Uterus (tissue), 4 donors: ENCODE measurements around the gene LRP8. TPM values are rescaled to one million over a fixed set of nuclear protein-coding genes. Genes with fewer than 3 reads are reported as not detected.

Experiments
- DNase-seq, 2 donors: peaks; one replicate each; pipeline ENCODE4 v3.0.0-alpha.2; 2019 to 2020
- H3K27ac ChIP-seq, 2 donors: fragments of 200-600 bp; sonication (generic); 1 replicate in 1 of 2; 2 replicates in 1 of 2; pipeline ENCODE4 v1.5.1; 2016 to 2018
- H3K27me3 ChIP-seq, 2 donors: fragments of 200-600 bp; sonication (generic); one replicate each; pipeline ENCODE4 v1.5.1; 2018 to 2019; ENCODE audit warnings: control low read depth in 1 of 2
- H3K36me3 ChIP-seq, 2 donors: fragments of 200-600 bp; sonication (generic); one replicate each; pipeline ENCODE4 v1.5.1; 2019; ENCODE audit warnings: control low read depth in 1 of 2
- H3K4me1 ChIP-seq, 2 donors: fragments of 200-600 bp; sonication (generic); one replicate each; pipeline ENCODE4 v1.5.1; 2018 to 2019; ENCODE audit warnings: control low read depth in 1 of 2
- H3K4me3 ChIP-seq, 2 donors: fragments of 200-600 bp; sonication (generic); 1 replicate in 1 of 2; 2 replicates in 1 of 2; pipeline ENCODE4 v1.5.1; 2018 to 2019; ENCODE audit warnings: mild to moderate bottlenecking in 1 of 2
- H3K9me3 ChIP-seq, 2 donors: fragments of 200-600 bp; sonication (generic); one replicate each; pipeline ENCODE4 v1.5.1; 2019; ENCODE audit warnings: control low read depth in 1 of 2
- POLR2A ChIP-seq, 2 donors: fragments of 450-650 bp; IDR thresholded peaks; one replicate each; pipeline ENCODE4 v1.6.1; 2016; ENCODE audit warnings: antibody characterized with exemption in 2 of 2, mild to moderate bottlenecking in 1 of 2, moderate library complexity in 1 of 2
- intact Hi-C: fragments of 100-400 bp; cut with DNase I; formaldehyde crosslinking; loops from one replicate; pipeline ENCODE4 v1.15.1; 2023; ENCODE audit warnings: low total_unique reads
- total RNA-seq, 4 donors: library from RNA; depleted of rRNA in 3 of 4; stranded (reverse); fragments of >200 nt in 3 of 4; gene quantifications; one replicate each; pipeline versions ENCODE4 v1.1.0 to v1.2.4, GENCODE V29; 2014 to 2023
- TF ChIP-seq, protein P1 (sequence below), 4 experiments: fragments of 200-600 bp in 2 of 4; fragments of 450-650 bp in 2 of 4; sonication (generic) in 2 of 4; IDR thresholded peaks; one replicate each; pipeline ENCODE4 v1.5.1; 2016 to 2019; ENCODE audit warnings: antibody characterized with exemption in 4 of 4, mild to moderate bottlenecking in 2 of 4, moderate library complexity in 1 of 4
- donor health status: DM: yes; HTN: yes; CAD: no.

The LRP8 gene
- total RNA-seq, 4 donors from 2014 or later: 1.5 to 15.3 (median 8.5) TPM

DNA sequence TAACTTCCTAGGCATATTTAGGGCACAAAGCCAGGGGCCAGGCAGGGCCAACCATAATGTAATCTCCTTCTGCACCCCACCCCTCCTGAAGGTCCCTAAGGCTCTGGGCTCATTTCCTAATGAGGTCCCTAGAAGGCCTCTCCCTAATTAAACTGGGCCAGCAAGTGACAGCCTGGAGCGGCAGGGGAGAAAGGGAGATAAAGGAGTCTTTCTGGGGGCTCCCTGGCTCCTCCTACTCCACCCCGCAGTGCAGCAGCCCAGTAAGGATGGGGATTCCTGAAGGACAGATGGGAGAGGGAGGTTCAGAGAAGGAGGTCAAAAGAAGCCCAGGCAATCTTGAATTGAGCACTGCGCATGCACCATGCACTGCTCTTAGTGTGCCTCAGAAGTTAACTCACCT, 12.8 kb downstream of the LRP8 start:
- TF ChIP-seq, protein P1, sequence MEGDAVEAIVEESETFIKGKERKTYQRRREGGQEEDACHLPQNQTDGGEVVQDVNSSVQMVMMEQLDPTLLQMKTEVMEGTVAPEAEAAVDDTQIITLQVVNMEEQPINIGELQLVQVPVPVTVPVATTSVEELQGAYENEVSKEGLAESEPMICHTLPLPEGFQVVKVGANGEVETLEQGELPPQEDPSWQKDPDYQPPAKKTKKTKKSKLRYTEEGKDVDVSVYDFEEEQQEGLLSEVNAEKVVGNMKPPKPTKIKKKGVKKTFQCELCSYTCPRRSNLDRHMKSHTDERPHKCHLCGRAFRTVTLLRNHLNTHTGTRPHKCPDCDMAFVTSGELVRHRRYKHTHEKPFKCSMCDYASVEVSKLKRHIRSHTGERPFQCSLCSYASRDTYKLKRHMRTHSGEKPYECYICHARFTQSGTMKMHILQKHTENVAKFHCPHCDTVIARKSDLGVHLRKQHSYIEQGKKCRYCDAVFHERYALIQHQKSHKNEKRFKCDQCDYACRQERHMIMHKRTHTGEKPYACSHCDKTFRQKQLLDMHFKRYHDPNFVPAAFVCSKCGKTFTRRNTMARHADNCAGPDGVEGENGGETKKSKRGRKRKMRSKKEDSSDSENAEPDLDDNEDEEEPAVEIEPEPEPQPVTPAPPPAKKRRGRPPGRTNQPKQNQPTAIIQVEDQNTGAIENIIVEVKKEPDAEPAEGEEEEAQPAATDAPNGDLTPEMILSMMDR (IDR thresholded peaks at IDR 0.05): no peak
- no peak for TF ChIP-seq POLR2A (IDR thresholded peaks at IDR 0.05)
- Histone ChIP-seq H3K27me3 (no peaks in the 10 kb centered on the region), H3K36me3 (no peaks in the 10 kb centered on the region), H3K27ac (no peak overlapping the region), H3K9me3 (no peaks in the 10 kb centered on the region), H3K4me3 (no peak overlapping the region), H3K4me1 (no peaks in the 10 kb centered on the region)
- intact Hi-C loops: no loop called here
- DNase-seq: no peak

DNA sequence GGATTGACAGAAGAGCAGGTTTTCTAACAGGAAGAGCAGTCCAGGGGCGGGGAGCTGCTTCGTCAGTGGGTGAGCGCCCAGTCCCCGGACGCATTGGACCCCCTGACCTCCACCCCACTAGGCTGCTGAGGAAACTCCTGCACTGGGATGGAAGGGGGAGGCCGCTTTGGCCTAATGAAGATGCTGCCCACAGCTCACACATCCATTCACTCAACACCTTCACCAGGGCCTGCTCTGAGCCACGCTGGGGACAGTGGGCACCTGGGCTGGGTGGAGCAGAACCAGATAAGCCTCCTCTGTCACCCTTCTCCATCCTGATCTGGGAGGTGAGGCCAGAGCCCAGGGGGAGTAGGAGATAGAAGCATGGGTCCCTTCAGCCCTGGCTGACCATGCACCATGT, 13.3 kb downstream of the LRP8 start:
- H3K36me3 ChIP-seq: no peaks in the 10 kb centered on the region
- no peak for DNase-seq
- no peaks in the 10 kb centered on the region for H3K4me1 ChIP-seq
- no peaks in the 10 kb centered on the region for H3K9me3 ChIP-seq
- no peak overlapping the region for H3K4me3 ChIP-seq
- no peak for TF ChIP-seq POLR2A (IDR thresholded peaks at IDR 0.05)
- intact Hi-C loops: no loop called here
- H3K27ac ChIP-seq: no peak overlapping the region
- no peaks in the 10 kb centered on the region for H3K27me3 ChIP-seq

DNA sequence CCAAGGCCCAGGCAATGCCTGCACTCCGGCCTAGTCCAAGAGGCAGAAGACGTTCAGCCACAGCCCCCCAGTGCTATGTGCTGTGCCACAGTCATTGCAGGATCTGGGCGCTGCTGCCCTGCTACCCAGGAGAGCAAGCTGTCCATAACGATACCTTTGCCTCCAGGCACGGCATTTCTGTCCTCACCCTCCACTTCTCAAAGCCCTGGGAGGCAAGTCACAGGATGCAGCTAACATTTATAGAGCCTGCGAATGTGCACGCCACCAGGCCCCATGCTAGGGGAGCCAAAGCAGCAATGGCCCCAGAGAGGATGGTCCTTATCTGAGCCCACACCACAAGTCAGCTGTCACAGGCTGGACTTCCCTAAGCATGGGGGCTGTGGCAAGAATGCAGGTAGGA, 13.8 kb downstream of the LRP8 start:
- no peaks in the 10 kb centered on the region for H3K27me3 ChIP-seq
- H3K27ac ChIP-seq: no peak overlapping the region
- no peak for DNase-seq
- no peak overlapping the region for H3K4me3 ChIP-seq
- H3K36me3 ChIP-seq: no peaks in the 10 kb centered on the region
- intact Hi-C loops: no loop called here
- TF ChIP-seq, protein P1 (IDR thresholded peaks at IDR 0.05): no peak
- no peak for TF ChIP-seq POLR2A (IDR thresholded peaks at IDR 0.05)
- H3K9me3 ChIP-seq: no peaks in the 10 kb centered on the region
- no peaks in the 10 kb centered on the region for H3K4me1 ChIP-seq

DNA sequence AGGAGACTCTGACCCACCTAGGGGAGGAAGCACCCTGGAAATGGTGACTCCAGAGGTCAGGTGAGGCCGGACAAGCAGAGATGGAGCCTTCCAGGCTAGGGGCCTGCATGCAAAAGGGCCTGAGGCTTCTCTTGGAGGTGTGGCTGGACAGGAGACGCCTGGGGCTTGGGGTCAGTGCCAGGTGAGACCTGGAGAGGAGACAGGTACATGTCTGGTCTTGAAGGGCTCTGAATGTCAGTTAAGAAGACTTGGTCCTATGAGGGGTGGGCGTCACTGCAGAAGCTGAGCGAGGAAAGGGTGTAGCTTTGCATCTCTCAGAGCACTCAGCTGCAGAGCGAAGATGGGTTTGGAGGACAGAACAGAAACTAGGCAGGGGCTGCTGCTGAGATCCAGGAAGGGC, 14.3 kb downstream of the LRP8 start:
- DNase-seq: no peak
- TF ChIP-seq POLR2A (IDR thresholded peaks at IDR 0.05): no peak
- TF ChIP-seq, protein P1 (IDR thresholded peaks at IDR 0.05): no peak
- Histone ChIP-seq H3K4me3 (no peak overlapping the region), H3K36me3 (no peaks in the 10 kb centered on the region), H3K27me3 (no peaks in the 10 kb centered on the region), H3K4me1 (no peaks in the 10 kb centered on the region), H3K27ac (no peak overlapping the region), H3K9me3 (no peaks in the 10 kb centered on the region)
- intact Hi-C loops: no loop called here

DNA sequence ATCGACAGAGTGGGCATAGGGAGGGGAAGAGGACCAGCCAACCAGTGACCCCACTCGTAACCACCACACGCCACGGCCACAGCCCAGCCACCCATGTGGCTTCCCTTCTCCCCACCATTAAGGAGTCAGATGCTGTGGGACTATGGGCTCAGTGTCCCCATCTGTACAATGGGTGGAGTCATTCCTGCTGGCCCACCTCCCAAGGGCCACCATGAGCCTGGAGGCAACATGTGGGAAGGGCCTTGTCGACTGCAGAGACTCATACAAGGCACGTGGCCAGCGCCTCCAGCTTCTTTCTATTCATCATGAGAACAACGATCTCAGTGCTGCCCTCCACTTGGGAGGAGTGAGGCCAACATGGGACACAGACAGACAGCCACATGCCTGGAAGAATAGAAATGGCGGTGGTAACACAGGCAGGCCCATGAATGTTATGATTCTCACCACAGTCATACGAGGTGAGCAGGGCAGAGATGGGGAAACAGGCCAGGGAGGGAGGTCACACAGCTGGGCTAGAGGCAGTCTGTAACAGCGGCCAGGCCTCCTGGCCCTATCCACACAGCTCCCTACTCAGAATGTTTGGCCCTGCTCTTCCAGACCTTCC, 16.1 kb downstream of the LRP8 start:
- no peak overlapping the region for H3K4me3 ChIP-seq
- TF ChIP-seq POLR2A (IDR thresholded peaks at IDR 0.05): no peak
- TF ChIP-seq, protein P1 (IDR thresholded peaks at IDR 0.05): no peak
- H3K27ac ChIP-seq: no peak overlapping the region
- H3K36me3 ChIP-seq: no peaks in the 10 kb centered on the region
- H3K27me3 ChIP-seq: no peaks in the 10 kb centered on the region
- no peaks in the 10 kb centered on the region for H3K9me3 ChIP-seq
- intact Hi-C loops: no loop called here
- no peaks in the 10 kb centered on the region for H3K4me1 ChIP-seq
- DNase-seq: no peak
